Upper lobe of right lung (tissue), 1 donor: Measurements from ENCODE around the gene PDS5A. TPM values are rescaled to one million over a fixed set of nuclear protein-coding genes. Genes with fewer than 3 reads are reported as not detected.

Source experiments
- ATAC-seq: fragments of 200-7000 bp; cut with Tn5 transposase; one replicate; pipeline ENCODE4 v1.9.1; 2020; ENCODE audit warnings: mild to moderate bottlenecking, moderate library complexity
- DNase-seq: peaks from one replicate; pipeline ENCODE4 v3.0.0-alpha.2; 2020
- H3K27ac ChIP-seq: fragments of 200-600 bp; one replicate; pipeline ENCODE4 v1.8.0; 2022
- H3K27me3 ChIP-seq: fragments of 200-600 bp; one replicate; pipeline ENCODE4 v1.8.0; 2022; ENCODE audit warnings: mild to moderate bottlenecking
- H3K36me3 ChIP-seq: fragments of 200-600 bp; one replicate; pipeline ENCODE4 v1.8.0; 2022
- H3K4me1 ChIP-seq: fragments of 200-600 bp; one replicate; pipeline ENCODE4 v1.8.0; 2022
- H3K4me3 ChIP-seq: fragments of 200-600 bp; one replicate; pipeline ENCODE4 v1.8.0; 2022; ENCODE audit warnings: mild to moderate bottlenecking
- H3K9me3 ChIP-seq: fragments of 200-600 bp; one replicate; pipeline ENCODE4 v1.8.0; 2022
- intact Hi-C: fragments of 100-400 bp; cut with DNase I; formaldehyde crosslinking; loops from one replicate; pipeline ENCODE4 v1.11.0; 2022
- total RNA-seq: library from RNA; stranded (reverse); fragmentation: NEBNext Ultra II Directional; extraction: Animal tissue kit (Norgen Biotek cat#: 25700); gene quantifications from one replicate; pipeline ENCODE4 v1.2.1, GENCODE V29; 2021
- TF ChIP-seq, protein P1 (sequence below): fragments of 200-600 bp; IDR thresholded peaks from one replicate; pipeline ENCODE4 v1.8.0; 2022; ENCODE audit warnings: antibody characterized with exemption
- donor health status: DM: no; HTN: yes; CAD: no; lungs with severe emphysema.

The PDS5A gene
- total RNA-seq, 1 donor from 2014 or later = 83.7 TPM

DNA sequence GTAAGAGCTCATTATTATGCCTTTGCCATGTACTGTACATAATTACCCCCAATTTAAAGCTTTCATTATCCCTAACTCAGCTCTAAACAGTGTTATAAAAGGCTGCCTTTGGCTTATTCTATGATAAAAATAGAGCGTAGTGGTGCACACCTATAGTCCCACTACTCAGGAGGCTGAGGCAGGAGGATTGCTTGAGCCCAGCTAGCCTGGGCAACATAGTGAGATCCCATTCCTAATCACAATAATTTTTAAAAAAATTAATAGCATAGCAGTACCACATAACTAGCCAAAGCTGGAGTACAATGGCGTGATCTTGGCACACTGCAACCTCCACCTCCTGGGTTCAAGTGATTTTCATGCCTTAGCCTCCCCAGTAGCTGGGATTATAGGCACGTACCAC, 112.4 kb downstream of the PDS5A start:
- H3K9me3 ChIP-seq = no peaks in the 10 kb centered on the region
- DNase-seq = no peak
- intact Hi-C loops = no loop called here
- no peaks in the 10 kb centered on the region for H3K4me1 ChIP-seq
- H3K36me3 ChIP-seq = peaks cover 89% of the 10 kb centered on the region
- no peak overlapping the region for H3K4me3 ChIP-seq
- no peak for ATAC-seq
- TF ChIP-seq, protein P1, sequence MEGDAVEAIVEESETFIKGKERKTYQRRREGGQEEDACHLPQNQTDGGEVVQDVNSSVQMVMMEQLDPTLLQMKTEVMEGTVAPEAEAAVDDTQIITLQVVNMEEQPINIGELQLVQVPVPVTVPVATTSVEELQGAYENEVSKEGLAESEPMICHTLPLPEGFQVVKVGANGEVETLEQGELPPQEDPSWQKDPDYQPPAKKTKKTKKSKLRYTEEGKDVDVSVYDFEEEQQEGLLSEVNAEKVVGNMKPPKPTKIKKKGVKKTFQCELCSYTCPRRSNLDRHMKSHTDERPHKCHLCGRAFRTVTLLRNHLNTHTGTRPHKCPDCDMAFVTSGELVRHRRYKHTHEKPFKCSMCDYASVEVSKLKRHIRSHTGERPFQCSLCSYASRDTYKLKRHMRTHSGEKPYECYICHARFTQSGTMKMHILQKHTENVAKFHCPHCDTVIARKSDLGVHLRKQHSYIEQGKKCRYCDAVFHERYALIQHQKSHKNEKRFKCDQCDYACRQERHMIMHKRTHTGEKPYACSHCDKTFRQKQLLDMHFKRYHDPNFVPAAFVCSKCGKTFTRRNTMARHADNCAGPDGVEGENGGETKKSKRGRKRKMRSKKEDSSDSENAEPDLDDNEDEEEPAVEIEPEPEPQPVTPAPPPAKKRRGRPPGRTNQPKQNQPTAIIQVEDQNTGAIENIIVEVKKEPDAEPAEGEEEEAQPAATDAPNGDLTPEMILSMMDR = no peak
- no peaks in the 10 kb centered on the region for H3K27me3 ChIP-seq
- no peak overlapping the region for H3K27ac ChIP-seq

DNA sequence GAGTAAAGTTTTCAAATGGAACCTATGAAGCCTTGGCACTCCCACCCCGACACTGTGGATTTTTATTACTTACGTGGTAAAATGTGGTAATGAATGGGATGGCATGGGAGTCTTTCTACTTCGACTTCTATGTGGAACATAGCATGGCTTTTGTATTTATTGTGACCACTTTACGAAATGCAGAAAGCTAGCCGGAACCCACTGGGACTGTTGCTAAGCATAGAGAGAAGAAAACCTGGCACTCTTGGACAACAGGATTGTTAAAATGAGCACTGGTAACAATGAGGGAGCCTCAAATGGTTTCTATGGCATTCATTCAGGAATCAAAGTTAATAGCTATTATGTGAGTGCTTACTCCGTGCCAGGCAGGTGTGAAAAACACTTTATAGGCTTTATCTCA, 113.3 kb downstream of the PDS5A start:
- TF ChIP-seq, protein P1 = no peak
- H3K36me3 ChIP-seq = peaks cover 89% of the 10 kb centered on the region
- DNase-seq (no peak), ATAC-seq (no peak)
- no peaks in the 10 kb centered on the region for H3K27me3 ChIP-seq
- no peaks in the 10 kb centered on the region for H3K9me3 ChIP-seq
- no peak overlapping the region for H3K4me3 ChIP-seq
- intact Hi-C loops = no loop called here
- no peak overlapping the region for H3K27ac ChIP-seq
- H3K4me1 ChIP-seq = no peaks in the 10 kb centered on the region

DNA sequence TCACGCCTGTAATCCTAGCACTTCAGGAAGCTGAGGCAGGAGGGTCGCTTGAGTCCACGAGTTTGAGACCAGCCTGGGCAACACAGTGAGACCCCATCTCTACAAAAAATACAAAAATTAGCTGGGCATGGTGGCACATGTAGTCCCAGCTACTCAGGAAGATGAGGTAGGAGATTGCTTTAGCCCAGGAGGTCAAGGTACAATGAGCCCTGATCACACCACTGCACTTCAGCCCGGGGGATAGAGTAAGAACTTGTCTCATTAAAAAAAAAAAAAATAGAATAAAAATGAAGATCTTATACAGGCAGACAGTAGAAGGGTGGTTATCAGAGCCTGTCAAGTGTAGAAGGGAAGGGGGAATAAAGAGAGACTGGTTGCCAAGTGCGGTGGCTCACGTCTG, 116.9 kb downstream of the PDS5A start:
- TF ChIP-seq, protein P1 = no peak

DNA sequence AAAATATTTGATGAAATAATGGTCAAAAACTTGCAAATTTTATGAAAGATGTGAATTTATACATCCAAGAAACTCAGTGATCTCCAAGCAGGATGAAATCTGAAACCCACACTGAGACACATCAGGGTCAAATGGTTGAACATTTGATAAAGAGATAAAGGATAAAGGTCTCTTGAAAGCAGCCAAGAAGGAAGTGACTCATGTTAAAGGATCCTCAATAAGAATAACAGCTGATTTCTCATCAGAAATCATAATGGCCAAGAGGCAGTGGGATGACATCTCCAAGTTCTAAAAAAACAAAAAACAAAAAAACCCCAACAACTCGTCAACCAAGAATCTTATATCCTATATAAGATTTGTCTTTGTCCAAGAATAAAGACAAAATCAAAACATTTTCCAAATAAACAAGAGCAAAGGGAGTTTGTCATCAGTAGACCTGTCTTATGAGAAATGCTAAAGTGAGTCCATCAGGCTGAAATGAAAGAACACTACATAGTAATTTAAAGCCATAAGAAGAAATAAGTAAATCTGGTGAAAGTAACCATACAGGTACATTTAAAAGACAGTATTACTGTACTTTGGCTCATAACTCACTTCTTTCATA, 121.7 kb downstream of the PDS5A start:
- H3K27me3 ChIP-seq = no peaks in the 10 kb centered on the region
- TF ChIP-seq, protein P1 = no peak
- H3K36me3 ChIP-seq = peaks cover 62% of the 10 kb centered on the region
- H3K27ac ChIP-seq = no peak overlapping the region
- H3K4me1 ChIP-seq = no peaks in the 10 kb centered on the region
- DNase-seq (no peak), ATAC-seq (no peak)
- intact Hi-C loops = no loop called here
- no peaks in the 10 kb centered on the region for H3K9me3 ChIP-seq
- no peak overlapping the region for H3K4me3 ChIP-seq

More for the DNA sequence above, 116.9 kb downstream of the PDS5A start:
- H3K36me3 ChIP-seq = peaks cover 76% of the 10 kb centered on the region
- no peak overlapping the region for H3K27ac ChIP-seq
- DNase-seq = no peak
- no peaks in the 10 kb centered on the region for H3K4me1 ChIP-seq
- intact Hi-C loops = no loop called here
- no peak for ATAC-seq
- no peaks in the 10 kb centered on the region for H3K27me3 ChIP-seq
- no peak overlapping the region for H3K4me3 ChIP-seq
- no peaks in the 10 kb centered on the region for H3K9me3 ChIP-seq

DNA sequence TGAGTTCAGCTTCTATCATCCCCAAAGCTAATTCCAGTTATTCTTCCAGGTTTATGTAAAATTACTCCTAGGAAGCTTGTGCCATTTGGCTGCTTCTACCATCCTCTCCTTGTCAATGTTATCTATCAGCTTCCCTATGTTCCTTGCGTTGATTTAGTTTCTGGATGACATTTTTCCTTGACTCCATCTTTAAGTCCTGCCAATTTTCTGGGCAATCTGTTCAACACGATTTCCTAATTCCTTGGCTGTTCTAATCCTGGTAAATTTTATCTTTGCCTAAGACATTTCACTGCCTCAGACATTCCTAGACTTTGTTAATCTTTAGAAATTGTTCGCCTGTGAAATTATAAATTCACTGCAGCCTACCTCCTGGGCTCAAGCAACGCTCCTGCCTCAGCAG, 125.1 kb downstream of the PDS5A start:
- Histone ChIP-seq H3K4me1 (no peaks in the 10 kb centered on the region), H3K4me3 (no peak overlapping the region), H3K9me3 (no peaks in the 10 kb centered on the region), H3K27me3 (no peaks in the 10 kb centered on the region), H3K27ac (no peak overlapping the region), H3K36me3 (peaks cover 63% of the 10 kb centered on the region)
- intact Hi-C loops = no loop called here
- TF ChIP-seq, protein P1 = no peak
- ATAC-seq (no peak), DNase-seq (no peak)

DNA sequence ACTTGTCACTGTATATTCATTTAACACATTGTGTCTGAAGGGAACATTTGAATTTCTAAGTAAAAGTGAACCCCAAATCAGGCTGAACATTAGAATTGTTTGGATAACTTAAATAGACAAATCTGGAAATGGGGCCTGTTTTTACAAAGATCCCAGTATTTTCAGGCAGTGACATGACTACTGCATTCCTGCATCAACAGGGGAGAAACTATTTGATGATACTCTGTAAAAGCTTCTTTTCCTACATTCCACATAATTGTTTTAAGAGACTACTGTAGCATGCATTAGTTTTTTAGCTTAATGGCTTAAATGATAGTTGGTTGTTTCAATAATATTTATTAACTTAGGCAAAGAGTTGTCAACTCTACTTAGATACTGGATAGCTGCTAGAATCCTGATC, 127.0 kb downstream of the PDS5A start:
- no peaks in the 10 kb centered on the region for H3K27me3 ChIP-seq
- H3K9me3 ChIP-seq = no peaks in the 10 kb centered on the region
- ATAC-seq (no peak), DNase-seq (no peak)
- no peak overlapping the region for H3K27ac ChIP-seq
- H3K4me3 ChIP-seq = no peak overlapping the region
- intact Hi-C loops = no loop called here
- H3K4me1 ChIP-seq = no peaks in the 10 kb centered on the region
- H3K36me3 ChIP-seq = peaks cover 72% of the 10 kb centered on the region
- TF ChIP-seq, protein P1 = no peak
